Activated CD8-positive, alpha-beta memory T cell treated with anti-CD3 and anti-CD28 coated beads, Interleukin-2, amount 50 U/mL, for 48 hours (primary cell): Measurements from ENCODE around the gene NR2F1.
"Not testable (repeated sequence)": the region's sequence is repeated elsewhere in the genome, so short reads cannot be mapped to it uniquely, and the experiment has no call there.

Experiments
- DNase-seq: peaks from one replicate; pipeline ENCODE4 v3.0.0-alpha.2; 2020

The NR2F1 gene

GRCh38 chr5:93582677-93583438 is at the start of gene NR2F1:
TSS of gene NR2F1 (plus strand) at chr5:93583222. CDS start at chr5:93585024, 1,802 bp downstream.
- DNase-seq, result no peak

GRCh38 chr5:93545872-93546271 is 37.1 kb upstream of the NR2F1 start:
- no peak for DNase-seq

- DNase-seq, result not testable (repeated sequence)
Observed at GRCh38 chr5:93549594-93549993, 33.4 kb upstream of the NR2F1 start.

- no peak for DNase-seq
Observed at GRCh38 chr5:93557021-93557604, 25.9 kb upstream of the NR2F1 start.

GRCh38 chr5:93566091-93566490 is 16.9 kb upstream of the NR2F1 start:
- no peak for DNase-seq

- no peak for DNase-seq
Observed at GRCh38 chr5:93567424-93567823, 15.6 kb upstream of the NR2F1 start.

GRCh38 chr5:93569300-93570160 is 13.5 kb upstream of the NR2F1 start:
- DNase-seq, result no peak

GRCh38 chr5:93570294-93571113 is 12.5 kb upstream of the NR2F1 start:
- no peak for DNase-seq

- no peak for DNase-seq
Observed at GRCh38 chr5:93571114-93571949, 11.7 kb upstream of the NR2F1 start.

- no peak for DNase-seq
Observed at GRCh38 chr5:93572101-93572607, 10.9 kb upstream of the NR2F1 start.

GRCh38 chr5:93572608-93573353 is 10.2 kb upstream of the NR2F1 start:
- no peak for DNase-seq

GRCh38 chr5:93573354-93574351 is 9.4 kb upstream of the NR2F1 start:
- no peak for DNase-seq

- no peak for DNase-seq
Observed at GRCh38 chr5:93574491-93575305, 8.3 kb upstream of the NR2F1 start.

- DNase-seq, result no peak
Observed at GRCh38 chr5:93575461-93576414, 7.3 kb upstream of the NR2F1 start.

- DNase-seq, result no peak
Observed at GRCh38 chr5:93576994-93577853, 5.8 kb upstream of the NR2F1 start.
